ENCODE measurements around the gene CYB561D1.

CYB561D1 gene

GRCh38 chr1:109509176-109510134 lies 15.6 kb downstream of the CYB561D1 start, which contains the start of gene AMIGO1:
Gene AMIGO1, minus strand, starts transcription at chr1:109509727. Its CDS starts 815 bp downstream, at chr1:109508912.
- DNase-seq (ENCODE audit: insufficient read length, low spot score) = peak; percentile 82
- FAIRE-seq = no peak
- TF ChIP-seq CTCF (IDR thresholded peaks at IDR 0.05; ENCODE audit: insufficient read depth, missing control alignments) = no peak

GRCh38 chr1:109513110-109513710 lies 19.3 kb downstream of the CYB561D1 start:
- FAIRE-seq (no peak), DNase-seq (ENCODE audit: insufficient read length, low spot score) (no peak)
- TF ChIP-seq CTCF (IDR thresholded peaks at IDR 0.05; ENCODE audit: insufficient read depth, missing control alignments) = no peak

GRCh38 chr1:109514846-109515245 lies 21.0 kb downstream of the CYB561D1 start:
- no peak for DNase-seq (ENCODE audit: insufficient read length, low spot score)
- FAIRE-seq = no peak
- no peak for TF ChIP-seq CTCF (IDR thresholded peaks at IDR 0.05; ENCODE audit: insufficient read depth, missing control alignments)

- DNase-seq (ENCODE audit: insufficient read length, low spot score) = no peak
- TF ChIP-seq CTCF (IDR thresholded peaks at IDR 0.05; ENCODE audit: insufficient read depth, missing control alignments) = no peak
- FAIRE-seq = no peak
Measured at GRCh38 chr1:109516872-109517271, 23.0 kb downstream of the CYB561D1 start.

GRCh38 chr1:109517337-109517736 lies 23.4 kb downstream of the CYB561D1 start:
- no peak for TF ChIP-seq CTCF (IDR thresholded peaks at IDR 0.05; ENCODE audit: insufficient read depth, missing control alignments)
- no peak for FAIRE-seq
- DNase-seq (ENCODE audit: insufficient read length, low spot score) = no peak

- no peak for TF ChIP-seq CTCF (IDR thresholded peaks at IDR 0.05; ENCODE audit: insufficient read depth, missing control alignments)
- DNase-seq (ENCODE audit: insufficient read length, low spot score) = no peak
- FAIRE-seq = no peak
Measured at GRCh38 chr1:109521002-109521951, 27.4 kb downstream of the CYB561D1 start.

All from D721Med (cell line).